PC-3 (cell line): ENCODE data around the gene RARA. TPM values are rescaled to one million over a fixed set of nuclear protein-coding genes. Genes with fewer than 3 reads are reported as not detected.

Experiments
- ATAC-seq: fragments of 200-7000 bp; cut with Tn5 transposase; 2 replicates; pipeline ENCODE4 v1.9.1; 2020; ENCODE audit warnings: mild to moderate bottlenecking, moderate library complexity
- BruUV-seq: library from RNA; stranded (reverse); fragments of 400-500 nt; replicated peaks from 2 replicates; lab custom pipeline; 2021; lab: Mats Ljungman, UMichigan
- CTCF ChIA-PET: fragments of 300-600 bp; sonication (Branson Sonifier 250); formaldehyde crosslinking; loops from one replicate; lab custom pipeline; 2022; ENCODE audit warnings: antibody characterized with exemption; lab: Charles Lee
- POLR2A ChIA-PET: fragments of 300-600 bp; sonication (Branson Sonifier 250); formaldehyde crosslinking; loops from one replicate; lab custom pipeline; 2022; ENCODE audit warnings: antibody characterized with exemption; ENCODE audit not compliant: unreplicated experiment; lab: Charles Lee
- DNase-seq: peaks from one replicate; pipeline ENCODE4 v3.0.0-alpha.2; 2015
- H2AFZ ChIP-seq: fragments of 300-600 bp; sonication (generic); 2 replicates; pipeline ENCODE4 v1.6.0; 2016; ENCODE audit warnings: antibody characterized with exemption, low read length
- H3F3A ChIP-seq: fragments of 300-600 bp; sonication (generic); one replicate; pipeline ENCODE4 v1.6.0; 2017; ENCODE audit warnings: antibody characterized with exemption, low read length, control low read depth, mild to moderate bottlenecking; ENCODE audit not compliant: unreplicated experiment
- H3K27ac ChIP-seq: fragments of 300-600 bp; sonication (generic); 2 replicates; pipeline ENCODE4 v1.5.1; 2016; ENCODE audit warnings: mild to moderate bottlenecking, low read length
- H3K27me3 ChIP-seq: fragments of 300-600 bp; sonication (generic); 2 replicates; pipeline ENCODE4 v1.6.1; 2016; ENCODE audit warnings: low read length, mixed read lengths
- H3K36me3 ChIP-seq: fragments of 300-600 bp; sonication (generic); 2 replicates; pipeline ENCODE4 v1.6.1; 2016; ENCODE audit warnings: low read depth, mixed run types, low read length, mixed read lengths
- H3K4me1 ChIP-seq: fragments of 300-600 bp; sonication (generic); 2 replicates; pipeline ENCODE4 v1.5.1; 2016; ENCODE audit warnings: low read length; ENCODE audit not compliant: insufficient read depth
- H3K4me2 ChIP-seq: fragments of 300-600 bp; sonication (generic); 2 replicates; pipeline ENCODE4 v1.6.0; 2016; ENCODE audit warnings: low read length
- H3K4me3 ChIP-seq: fragments of 300-600 bp; sonication (generic); 2 replicates; pipeline ENCODE4 v1.5.1; 2016; ENCODE audit warnings: mild to moderate bottlenecking, low read length, mixed read lengths
- H3K79me2 ChIP-seq: fragments of 300-600 bp; sonication (generic); 2 replicates; pipeline ENCODE4 v1.6.1; 2017; ENCODE audit warnings: low read length, mixed read lengths
- H3K9ac ChIP-seq: fragments of 300-600 bp; sonication (generic); 2 replicates; pipeline ENCODE4 v1.6.0; 2016; ENCODE audit warnings: mild to moderate bottlenecking, low read length
- H3K9me2 ChIP-seq: fragments of 300-600 bp; sonication (generic); replicated peaks from 2 replicates; pipeline ENCODE4 v1.6.1; 2016; ENCODE audit warnings: mixed run types, low read length, mixed read lengths
- H3K9me3 ChIP-seq: fragments of 300-600 bp; sonication (generic); 2 replicates; pipeline ENCODE4 v1.6.1; 2016; ENCODE audit warnings: low read length, mixed read lengths
- H4K20me1 ChIP-seq: fragments of 300-600 bp; sonication (generic); 2 replicates; pipeline ENCODE4 v1.6.1; 2016; ENCODE audit warnings: low read length, mixed read lengths
- EZH2 ChIP-seq: fragments of 300-600 bp; sonication (generic); IDR thresholded peaks from one replicate; pipeline ENCODE4 v1.6.1; 2017; ENCODE audit warnings: antibody characterized with exemption, mild to moderate bottlenecking, low read length; ENCODE audit not compliant: unreplicated experiment
- EZH2phosphoT487 ChIP-seq: fragments of 300-600 bp; sonication (generic); IDR thresholded peaks from 2 replicates; pipeline ENCODE4 v1.6.1; 2018; ENCODE audit warnings: mild to moderate bottlenecking, antibody characterized with exemption, low read length, borderline replicate concordance
- intact Hi-C: fragments of 100-400 bp; cut with micrococcal nuclease; formaldehyde crosslinking; loops from 2 replicates; pipeline ENCODE4 v1.9.0; 2023
- total RNA-seq: library from RNA; depleted of rRNA; stranded (reverse); fragments of >200 nt; gene quantifications from 2 replicates; pipeline ENCODE4 v1.2.3, GENCODE V29; 2014
- TF ChIP-seq, protein P1 (sequence below): fragments of 300-600 bp; sonication (generic); conservative IDR thresholded peaks from 2 replicates; pipeline ENCODE4 v1.5.1; 2017; ENCODE audit warnings: antibody characterized with exemption, low read depth, mild to moderate bottlenecking, low read length

RARA gene
- total RNA-seq, 1 experiment from 2014 or later: 19.6 TPM

- CTCF ChIA-PET: no interaction called here
Observed at GRCh38 chr17:40342504-40343218, 33.7 kb downstream of the RARA start.

GRCh38 chr17:40343219-40344119 is 34.5 kb downstream of the RARA start:
- intact Hi-C loops: loop anchor here (5.0 kb wide), 1 partner anchor 41 kb away; no protein-coding TSS in a partner anchor

More at GRCh38 chr17:40342504-40343218, 33.7 kb downstream of the RARA start:
- no peaks in the 10 kb centered on the region for H3K27me3 ChIP-seq
- intact Hi-C loops: loop anchor here (5.0 kb wide), 1 partner anchor 40 kb away; no protein-coding TSS in a partner anchor
- H3K9me2 ChIP-seq: no peaks in the 10 kb centered on the region
- H4K20me1 ChIP-seq: no peaks in the 10 kb centered on the region
- H3F3A ChIP-seq: no peaks in the 10 kb centered on the region
- no peak overlapping the region for H3K27ac ChIP-seq
- BruUV-seq: TSS peak; percentile 22
- no peak for TF ChIP-seq EZH2phosphoT487
- TF ChIP-seq, protein P1, sequence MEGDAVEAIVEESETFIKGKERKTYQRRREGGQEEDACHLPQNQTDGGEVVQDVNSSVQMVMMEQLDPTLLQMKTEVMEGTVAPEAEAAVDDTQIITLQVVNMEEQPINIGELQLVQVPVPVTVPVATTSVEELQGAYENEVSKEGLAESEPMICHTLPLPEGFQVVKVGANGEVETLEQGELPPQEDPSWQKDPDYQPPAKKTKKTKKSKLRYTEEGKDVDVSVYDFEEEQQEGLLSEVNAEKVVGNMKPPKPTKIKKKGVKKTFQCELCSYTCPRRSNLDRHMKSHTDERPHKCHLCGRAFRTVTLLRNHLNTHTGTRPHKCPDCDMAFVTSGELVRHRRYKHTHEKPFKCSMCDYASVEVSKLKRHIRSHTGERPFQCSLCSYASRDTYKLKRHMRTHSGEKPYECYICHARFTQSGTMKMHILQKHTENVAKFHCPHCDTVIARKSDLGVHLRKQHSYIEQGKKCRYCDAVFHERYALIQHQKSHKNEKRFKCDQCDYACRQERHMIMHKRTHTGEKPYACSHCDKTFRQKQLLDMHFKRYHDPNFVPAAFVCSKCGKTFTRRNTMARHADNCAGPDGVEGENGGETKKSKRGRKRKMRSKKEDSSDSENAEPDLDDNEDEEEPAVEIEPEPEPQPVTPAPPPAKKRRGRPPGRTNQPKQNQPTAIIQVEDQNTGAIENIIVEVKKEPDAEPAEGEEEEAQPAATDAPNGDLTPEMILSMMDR: no peak
- no peak for TF ChIP-seq EZH2
- H3K4me3 ChIP-seq: peak overlapping the region; percentile 78
- no peaks in the 10 kb centered on the region for H3K36me3 ChIP-seq
- POLR2A ChIA-PET: no interaction called here
- H3K4me1 ChIP-seq: peaks cover 7% of the 10 kb centered on the region
- no peaks in the 10 kb centered on the region for H3K9me3 ChIP-seq
- peaks cover 8% of the 10 kb centered on the region; the same call in 1 of the 2 replicates for H3K79me2 ChIP-seq
- ATAC-seq (no peak), DNase-seq (no peak)
- H3K9ac ChIP-seq: no peak overlapping the region
- peak overlapping the region; percentile 90 for H3K4me2 ChIP-seq
- no peak overlapping the region for H2AFZ ChIP-seq

More at GRCh38 chr17:40343219-40344119, 34.5 kb downstream of the RARA start:
- Histone ChIP-seq H3K27ac (no peak overlapping the region), H3K9me3 (no peaks in the 10 kb centered on the region), H3K4me1 (peaks cover 7% of the 10 kb centered on the region), H4K20me1 (no peaks in the 10 kb centered on the region), H3K4me2 (no peak overlapping the region), H3K27me3 (no peaks in the 10 kb centered on the region), H3K36me3 (no peaks in the 10 kb centered on the region), H3K9ac (no peak overlapping the region), H3K79me2 (peaks cover 8% of the 10 kb centered on the region; the same call in 1 of the 2 replicates), H2AFZ (no peak overlapping the region), H3K4me3 (no peak overlapping the region), H3F3A (no peaks in the 10 kb centered on the region), H3K9me2 (no peaks in the 10 kb centered on the region)
- TF ChIP-seq EZH2: no peak
- no peak for TF ChIP-seq EZH2phosphoT487
- TF ChIP-seq, protein P1: no peak
- DNase-seq (no peak), ATAC-seq (no peak)
- ChIA-PET CTCF (no interaction called here), POLR2A (no interaction called here)
- BruUV-seq: no TSS peak
